RPMI8226 (cell line): ENCODE results near the gene ACTR3C.
"Not testable (repeated sequence)": the region's sequence is repeated elsewhere in the genome, so short reads cannot be mapped to it uniquely, and the experiment has no call there.

Source experiments
- DNase-seq: peaks from one replicate; pipeline ENCODE4 v3.0.0-alpha.2; 2015

The ACTR3C gene

DNA sequence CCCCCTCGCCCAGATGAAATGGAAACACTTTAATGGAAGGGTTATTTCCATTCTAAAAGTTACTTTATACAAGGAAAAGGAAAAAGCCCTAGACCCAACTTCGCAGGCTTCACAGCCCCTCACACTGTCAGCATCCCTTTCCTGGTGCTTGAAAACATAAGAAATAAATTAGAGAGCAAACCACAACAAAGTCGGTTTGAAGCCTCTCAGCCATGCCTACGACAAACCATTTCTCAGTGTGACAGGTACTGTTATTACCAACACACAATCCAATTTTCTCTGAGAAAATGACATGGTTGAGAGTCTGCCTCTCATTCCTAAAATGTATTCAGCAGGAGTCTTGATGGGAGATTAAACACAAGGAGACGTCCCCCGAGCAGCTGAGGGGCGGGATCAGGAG lies 51.4 kb downstream of the ACTR3C start:
- DNase-seq: not testable (repeated sequence)

DNA sequence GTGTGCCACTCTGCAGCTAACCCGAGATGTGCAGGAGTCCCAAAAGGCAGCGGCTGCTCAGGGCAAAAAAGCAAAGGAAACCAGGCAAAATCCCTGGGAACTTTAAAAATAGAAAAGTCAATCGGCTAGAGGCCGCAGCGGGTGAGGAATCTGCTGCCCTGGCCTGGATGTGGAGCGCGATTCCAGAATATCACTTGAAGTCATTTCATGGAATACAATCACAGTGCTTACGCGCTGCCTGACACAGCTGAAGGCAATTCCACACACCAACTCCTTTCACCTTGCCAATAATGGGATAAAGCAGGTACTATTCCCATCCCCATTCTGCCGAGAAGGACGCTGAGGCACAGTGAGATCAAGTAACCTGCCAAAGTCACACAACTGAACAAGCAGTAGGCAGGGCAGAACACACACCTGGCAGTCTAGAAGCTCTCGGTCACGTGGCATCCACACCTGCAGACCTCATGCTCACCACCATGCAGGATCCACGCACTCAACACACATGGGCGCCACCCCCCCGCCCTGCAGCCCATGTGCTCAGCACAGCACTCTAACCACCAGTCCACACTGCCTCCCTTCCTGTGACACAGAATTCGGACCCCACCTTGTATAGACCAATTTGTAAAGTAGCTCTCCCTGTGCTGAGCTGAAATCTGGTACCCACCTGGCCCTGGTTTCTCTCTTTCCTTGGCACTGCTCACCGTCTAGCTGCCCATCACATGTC lies 53.1 kb downstream of the ACTR3C start:
- peak; percentile 4 for DNase-seq

DNA sequence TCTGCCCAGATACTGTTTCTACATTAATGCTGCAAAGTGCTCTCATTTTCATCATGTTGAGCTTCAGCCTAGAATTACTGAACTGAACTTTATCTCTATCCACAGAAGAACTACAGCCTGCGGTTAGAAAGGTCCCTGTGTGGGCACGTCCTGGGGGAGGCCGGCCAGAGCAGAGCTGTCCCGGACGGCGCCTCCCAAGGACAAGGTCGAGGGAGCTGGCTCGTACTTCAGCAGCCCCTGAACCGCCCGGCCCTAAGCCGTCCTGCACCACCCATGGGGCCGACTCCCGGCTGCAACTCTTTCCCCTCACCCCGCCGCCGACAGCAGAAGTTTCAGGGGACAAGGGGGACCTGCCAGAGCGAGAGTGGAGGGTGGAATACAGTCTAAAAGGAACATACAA lies 54.5 kb downstream of the ACTR3C start:
- DNase-seq: not testable (repeated sequence)

GRCh38 chr7:150268287-150268686 lies 55.1 kb downstream of the ACTR3C start:
- not testable (repeated sequence) for DNase-seq

- DNase-seq: not testable (repeated sequence)
Measured at GRCh38 chr7:150266953-150267665, 56.2 kb downstream of the ACTR3C start.

GRCh38 chr7:150262656-150263055 lies 60.7 kb downstream of the ACTR3C start:
- not testable (repeated sequence) for DNase-seq

- not testable (repeated sequence) for DNase-seq
Measured at GRCh38 chr7:150247745-150248144, 75.6 kb downstream of the ACTR3C start.

DNA sequence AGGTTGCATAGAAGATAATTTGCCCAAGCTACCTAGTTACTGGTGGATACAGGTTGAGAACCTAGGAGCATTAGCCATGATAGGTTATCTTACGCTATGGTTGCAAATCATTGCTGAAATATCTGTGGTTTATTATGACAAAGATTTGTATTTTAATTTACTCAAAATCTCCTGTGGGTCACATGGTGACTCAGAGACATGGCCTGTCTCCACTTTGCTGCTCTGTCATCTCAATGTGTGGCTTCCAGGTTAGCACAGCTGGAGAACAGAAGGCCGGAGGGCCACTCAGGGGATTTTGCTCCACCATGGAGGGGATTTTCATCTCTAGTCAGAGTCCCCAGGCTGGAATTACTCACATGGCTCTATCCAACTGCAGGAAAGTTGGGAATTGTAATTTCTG lies 78.1 kb downstream of the ACTR3C start:
- DNase-seq: not testable (repeated sequence)

GRCh38 chr7:150242935-150243334 lies 80.4 kb downstream of the ACTR3C start:
- not testable (repeated sequence) for DNase-seq

- DNase-seq: not testable (repeated sequence)
Measured at GRCh38 chr7:150225444-150225843, 97.9 kb downstream of the ACTR3C start.

GRCh38 chr7:150222083-150222972 lies 101.0 kb downstream of the ACTR3C start:
- peak; percentile 17 for DNase-seq

DNA sequence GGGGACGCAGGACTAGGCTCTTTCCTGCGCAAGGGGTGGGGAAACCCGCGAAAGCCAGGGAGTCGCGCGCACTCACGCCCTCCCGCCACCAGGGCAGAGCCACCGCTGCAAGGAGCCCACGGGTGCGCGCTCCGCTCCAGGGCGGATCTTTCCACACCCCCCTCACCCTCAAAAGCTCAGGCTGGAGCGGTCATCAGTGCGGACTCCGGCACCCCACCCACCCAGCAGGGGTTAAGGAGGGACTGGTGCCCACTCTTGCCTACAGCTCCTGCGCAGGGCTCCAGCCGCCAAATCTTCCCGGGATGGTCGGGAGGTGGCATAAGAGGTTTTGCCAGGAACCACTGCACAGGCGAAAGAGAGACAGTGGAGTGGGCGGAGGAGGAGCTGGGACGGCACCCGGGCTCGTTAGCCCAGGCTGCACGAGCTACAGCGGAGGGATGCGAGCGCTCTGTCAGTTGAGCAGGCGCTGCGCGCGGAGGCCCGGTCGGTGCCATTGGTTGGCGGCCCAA lies 102.6 kb downstream of the ACTR3C start:
- DNase-seq: not testable (repeated sequence)

DNA sequence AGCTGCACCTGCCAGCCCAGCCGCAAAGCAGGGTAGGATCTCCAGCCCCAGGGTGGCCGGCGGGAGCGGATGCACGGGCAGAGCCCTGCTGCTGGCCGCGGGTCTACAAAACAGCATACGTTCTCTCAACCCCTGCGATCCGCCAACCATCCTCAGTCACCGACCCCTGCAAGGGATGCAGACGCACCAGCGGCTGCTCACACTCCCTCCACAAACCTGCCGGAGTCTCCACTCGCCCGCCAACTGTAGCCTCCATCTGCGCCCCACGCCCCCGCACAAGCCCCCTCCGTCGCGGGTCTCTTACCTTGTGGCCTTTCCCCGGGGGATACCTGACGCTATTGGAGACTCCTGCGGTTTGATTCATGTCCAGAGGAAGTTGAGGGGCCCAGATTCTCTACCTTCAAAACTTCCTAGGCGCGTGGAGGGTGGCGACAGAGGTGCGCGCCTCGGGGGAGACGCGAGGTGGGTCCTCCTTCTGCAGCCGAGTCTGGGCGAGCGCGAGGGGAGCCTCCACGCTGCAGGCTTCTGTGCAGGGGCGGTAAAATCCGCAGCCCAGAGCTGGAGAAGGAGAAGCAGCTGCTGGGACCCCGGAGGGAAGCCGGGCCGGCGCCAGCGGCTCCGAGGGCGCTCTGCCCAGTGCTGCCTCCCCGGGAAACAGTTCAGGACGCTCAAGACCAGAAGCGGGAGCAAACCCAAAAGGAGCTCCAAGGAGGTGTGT lies 103.2 kb downstream of the ACTR3C start:
- DNase-seq: not testable (repeated sequence)

DNA sequence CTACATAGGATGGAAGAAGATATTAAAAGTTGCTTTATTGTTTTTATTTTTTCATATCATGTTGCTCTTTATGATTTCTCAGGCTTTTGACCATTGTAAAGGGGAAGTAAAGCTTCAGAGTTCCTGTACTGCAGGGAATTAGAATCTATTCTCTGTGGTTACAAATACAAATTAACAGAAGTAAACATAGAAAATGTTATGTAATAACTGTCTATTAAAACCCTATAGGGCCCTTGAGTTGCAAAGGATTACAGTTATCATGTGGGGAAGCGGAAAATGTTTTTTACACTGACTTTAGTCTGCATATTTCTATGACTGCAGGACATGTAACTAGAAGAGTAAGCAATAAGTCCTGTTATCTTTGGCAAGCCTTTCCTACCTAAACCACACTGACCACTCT lies 116.5 kb downstream of the ACTR3C start:
- not testable (repeated sequence) for DNase-seq

- not testable (repeated sequence) for DNase-seq
Measured at GRCh38 chr7:150205866-150206265, 117.5 kb downstream of the ACTR3C start.

GRCh38 chr7:150204577-150204976 lies 118.8 kb downstream of the ACTR3C start:
- not testable (repeated sequence) for DNase-seq

GRCh38 chr7:150202894-150203293 lies 120.5 kb downstream of the ACTR3C start:
- DNase-seq: not testable (repeated sequence)
